PC-3 (cell line): ENCODE data around the gene DEFB112.

Experiments
- CTCF ChIP-seq: fragments of 300-600 bp; sonication (generic); conservative IDR thresholded peaks from 2 replicates; pipeline ENCODE4 v1.5.1; 2017; ENCODE audit warnings: antibody characterized with exemption, low read depth, mild to moderate bottlenecking, low read length
- EZH2 ChIP-seq: fragments of 300-600 bp; sonication (generic); IDR thresholded peaks from one replicate; pipeline ENCODE4 v1.6.1; 2017; ENCODE audit warnings: antibody characterized with exemption, mild to moderate bottlenecking, low read length; ENCODE audit not compliant: unreplicated experiment

DNA sequence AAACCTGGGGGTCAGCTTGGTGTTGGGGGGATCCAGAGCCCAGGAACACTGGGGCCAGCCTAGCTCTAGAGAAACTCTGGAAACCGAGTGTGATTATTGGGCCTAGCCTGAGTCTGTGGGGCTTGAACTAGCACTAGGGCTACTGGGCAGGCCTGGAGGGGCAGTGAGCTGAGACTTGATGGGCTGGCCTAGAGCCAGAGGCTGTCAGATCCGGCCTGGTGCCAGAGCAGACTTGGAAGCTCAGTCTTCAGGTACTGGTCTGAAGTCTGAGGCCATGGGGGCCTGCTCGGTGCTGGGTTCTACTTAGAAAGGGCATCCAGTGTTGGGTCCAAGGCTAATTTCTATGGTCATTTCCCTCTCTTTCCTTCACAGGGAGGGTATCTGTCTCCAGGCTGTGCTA, 2.7 kb downstream of the DEFB112 start:
- TF ChIP-seq CTCF (no peak), EZH2 (no peak)
